GM15510 (cell line): ENCODE results near the gene KAT7.

Experiments
- POLR2A ChIP-seq: IDR thresholded peaks from 3 replicates; pipeline ENCODE4 v1.6.1; 2011; ENCODE audit warnings: borderline replicate concordance; ENCODE audit not compliant: insufficient read length; ENCODE audit errors: extremely low read depth

Gene KAT7

GRCh38 chr17:49859991-49860953, 71.8 kb downstream of the KAT7 start:
- no peak for TF ChIP-seq POLR2A

GRCh38 chr17:49861150-49861884, 72.8 kb downstream of the KAT7 start:
- no peak for TF ChIP-seq POLR2A

GRCh38 chr17:49862781-49863331, 74.4 kb downstream of the KAT7 start:
- TF ChIP-seq POLR2A = no peak

- no peak for TF ChIP-seq POLR2A
Measured at GRCh38 chr17:49866019-49866380, 77.5 kb downstream of the KAT7 start.

- TF ChIP-seq POLR2A = no peak
Measured at GRCh38 chr17:49866882-49867413, 78.5 kb downstream of the KAT7 start.

- TF ChIP-seq POLR2A = no peak
Measured at GRCh38 chr17:49869038-49869374, 80.5 kb downstream of the KAT7 start.

- TF ChIP-seq POLR2A = no peak
Measured at GRCh38 chr17:49870298-49870697, 81.8 kb downstream of the KAT7 start.

- TF ChIP-seq POLR2A = no peak
Measured at GRCh38 chr17:49871211-49871610, 82.7 kb downstream of the KAT7 start.

GRCh38 chr17:49872754-49873377, 84.4 kb downstream of the KAT7 start:
- no peak for TF ChIP-seq POLR2A

GRCh38 chr17:49873466-49873865, 85.0 kb downstream of the KAT7 start:
- TF ChIP-seq POLR2A = no peak

- no peak for TF ChIP-seq POLR2A
Measured at GRCh38 chr17:49873926-49874325, 85.4 kb downstream of the KAT7 start.

GRCh38 chr17:49874911-49875310, 86.4 kb downstream of the KAT7 start:
- no peak for TF ChIP-seq POLR2A

- TF ChIP-seq POLR2A = no peak
Measured at GRCh38 chr17:49875685-49876084, 87.2 kb downstream of the KAT7 start.

- no peak for TF ChIP-seq POLR2A
Measured at GRCh38 chr17:49878931-49879904, 90.7 kb downstream of the KAT7 start.
